Stimulated activated CD8-positive, alpha-beta memory T cell treated with anti-CD3 and anti-CD28 coated beads, Interleukin-15, amount 100 ng/mL, for 4 hours (primary cell): ENCODE measurements around the gene THRB.

Experiments used
- DNase-seq, 2 donors: peaks; one replicate each; pipeline ENCODE4 v3.0.0-alpha.2; 2020; ENCODE audit warnings: low read depth in 2 of 2

The THRB gene

DNA sequence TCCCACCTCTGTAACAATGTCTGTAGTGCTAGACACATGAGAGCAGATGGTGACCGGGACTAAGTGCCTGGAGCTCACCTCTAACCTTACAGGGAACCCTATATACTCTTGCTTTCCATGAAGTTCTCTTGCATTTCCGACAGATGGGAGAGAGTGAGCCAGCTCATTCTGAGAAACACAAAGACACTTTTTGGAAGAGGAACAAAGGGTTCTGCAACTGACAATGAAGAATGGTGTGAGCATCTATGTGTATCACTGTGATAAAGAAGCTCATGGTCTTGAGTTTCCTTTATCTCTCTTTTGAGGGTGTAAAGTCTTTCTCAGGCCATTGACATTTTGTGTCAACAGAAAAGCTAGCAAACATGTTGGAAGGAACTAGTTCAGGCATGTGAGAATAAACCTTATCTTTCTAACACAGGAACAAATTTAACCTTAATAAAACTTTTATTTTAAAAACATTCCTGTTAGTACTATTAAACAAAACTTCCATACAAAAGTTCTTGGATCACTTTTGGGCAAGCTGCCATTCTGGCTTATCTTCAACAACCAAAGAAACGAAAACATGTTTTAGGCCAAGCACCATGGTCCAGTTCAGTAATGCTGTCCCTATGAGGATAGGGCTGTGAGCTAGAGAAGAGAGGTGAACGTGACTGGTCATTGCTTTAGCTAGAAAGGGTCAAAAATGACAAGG lies 142.7 kb downstream of the THRB start:
- no peak for DNase-seq

DNA sequence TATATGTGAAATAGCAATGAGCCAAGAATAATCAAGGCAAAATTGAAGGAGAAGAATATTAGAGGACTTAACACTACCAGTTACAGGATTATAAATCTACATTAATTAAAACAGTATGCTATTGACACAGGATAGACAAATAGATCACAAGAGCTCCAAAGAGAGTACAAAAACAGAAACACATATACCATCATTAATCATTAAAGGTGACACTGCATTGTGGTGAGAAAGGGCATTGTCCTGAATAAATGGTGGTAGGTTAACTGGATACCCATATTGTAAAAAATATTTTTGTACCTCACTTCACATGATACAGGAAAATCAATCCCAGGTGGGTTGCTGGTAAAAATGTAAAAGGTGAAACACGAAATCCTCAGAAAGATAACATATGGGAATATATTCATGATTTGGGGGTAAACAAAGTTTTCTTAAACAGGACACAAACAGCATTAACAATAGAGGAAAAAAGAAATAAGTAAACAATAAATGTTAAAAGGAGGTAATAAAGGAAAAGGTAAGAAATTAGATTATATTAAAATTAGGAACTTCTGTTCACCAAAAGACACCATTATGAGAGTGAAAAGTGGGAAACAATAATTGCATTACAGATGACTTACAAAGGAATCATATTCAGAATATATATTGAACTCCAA lies 145.2 kb downstream of the THRB start:
- DNase-seq = no peak

DNA sequence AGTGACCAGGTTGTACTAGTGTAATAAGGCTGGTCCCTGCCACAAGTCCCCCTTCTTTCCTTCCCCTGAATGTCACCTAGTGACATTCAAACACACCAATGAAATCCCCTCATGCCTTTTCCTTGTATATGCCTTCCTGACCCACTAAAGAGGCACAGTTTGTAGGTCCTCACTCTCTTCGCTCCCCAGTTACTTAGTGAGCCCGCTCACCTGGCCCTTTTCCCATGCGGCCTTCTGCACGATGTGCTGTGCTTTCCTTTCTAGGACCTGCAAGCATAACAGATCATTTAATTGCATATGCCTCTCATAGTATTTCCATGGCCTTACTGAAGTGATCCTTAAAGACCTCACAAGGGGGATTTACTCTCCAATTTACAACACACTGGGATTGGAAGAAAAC lies 146.3 kb downstream of the THRB start:
- no peak for DNase-seq

DNA sequence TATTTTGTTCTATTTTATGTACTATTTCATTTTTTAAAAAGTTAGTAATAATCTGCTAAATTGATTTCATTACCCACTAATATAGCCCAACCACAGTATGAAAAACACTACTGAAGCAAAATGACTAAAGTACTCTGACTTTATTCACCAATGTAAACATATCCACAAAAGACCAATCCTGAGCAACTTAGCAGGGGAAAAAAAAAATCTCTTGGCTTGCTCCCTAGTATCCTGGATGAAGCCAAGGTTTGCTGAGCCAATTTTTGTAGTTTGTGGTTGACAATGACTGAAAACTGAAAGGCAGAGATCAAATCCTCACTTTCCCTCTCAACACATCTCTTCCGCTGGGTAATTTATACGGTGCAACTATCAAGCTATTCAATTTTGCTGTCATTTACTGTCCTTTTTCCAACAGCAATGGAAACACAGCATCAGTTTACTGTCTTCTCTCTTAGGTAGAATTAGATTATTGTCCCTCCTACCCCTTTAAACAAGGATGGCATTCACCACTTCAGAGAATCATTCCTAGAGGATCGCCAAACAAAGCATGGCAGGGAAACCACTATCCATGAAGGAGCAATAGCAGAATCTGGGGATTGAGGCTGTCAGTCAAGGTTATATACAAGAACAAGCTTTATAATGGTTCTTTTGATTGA lies 149.7 kb downstream of the THRB start:
- no peak for DNase-seq

DNA sequence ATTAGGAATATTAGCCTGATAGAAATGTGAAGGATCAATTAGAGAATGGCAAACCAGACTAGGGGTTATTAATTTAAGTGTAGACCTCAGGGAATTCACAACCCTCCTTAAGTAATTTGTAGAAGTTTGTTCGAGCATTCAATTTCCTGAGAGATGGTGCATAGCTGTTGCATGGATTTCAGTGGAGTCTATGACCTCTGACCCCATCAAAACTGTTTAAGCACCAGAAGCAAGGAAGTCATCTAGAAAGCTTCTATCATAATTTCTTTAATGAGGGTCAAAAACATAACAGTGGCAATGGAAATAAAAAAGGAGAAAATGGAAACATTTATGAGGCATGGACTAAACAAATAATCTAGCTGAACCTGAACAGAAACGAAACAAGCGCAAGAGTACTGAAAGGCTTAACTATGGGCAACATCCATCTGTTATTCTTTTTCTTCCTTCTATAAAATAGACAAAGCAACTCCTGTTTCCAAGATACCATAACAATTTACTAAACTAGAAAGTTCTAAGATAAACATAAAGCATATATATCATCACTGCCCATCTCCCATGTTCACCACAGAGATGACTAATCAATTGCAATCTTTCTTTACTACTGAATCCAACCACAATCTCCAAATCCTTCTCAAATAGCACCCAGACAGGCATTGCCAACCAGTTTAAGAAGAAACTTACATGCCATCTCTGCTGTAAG lies 151.4 kb downstream of the THRB start:
- DNase-seq = no peak

DNA sequence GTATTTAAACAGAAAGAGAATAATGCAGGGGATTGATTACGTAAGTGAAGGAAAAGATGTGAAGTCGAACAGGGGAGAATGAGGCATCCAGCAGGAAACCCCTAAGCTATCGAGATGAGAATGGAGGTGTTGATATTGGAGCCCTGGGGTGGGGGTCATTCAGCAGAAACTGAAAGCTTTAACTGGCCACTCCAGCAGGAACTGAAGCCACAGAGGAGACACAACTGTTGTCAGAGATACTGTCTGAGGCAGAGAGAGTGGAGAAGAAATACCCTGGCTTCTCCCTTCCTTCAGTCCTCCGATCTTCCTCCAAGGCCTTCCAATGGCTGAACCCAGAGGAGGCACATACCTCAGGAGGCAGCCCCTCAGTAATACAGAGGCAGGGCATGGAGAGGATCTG lies 152.4 kb downstream of the THRB start:
- DNase-seq = no peak

DNA sequence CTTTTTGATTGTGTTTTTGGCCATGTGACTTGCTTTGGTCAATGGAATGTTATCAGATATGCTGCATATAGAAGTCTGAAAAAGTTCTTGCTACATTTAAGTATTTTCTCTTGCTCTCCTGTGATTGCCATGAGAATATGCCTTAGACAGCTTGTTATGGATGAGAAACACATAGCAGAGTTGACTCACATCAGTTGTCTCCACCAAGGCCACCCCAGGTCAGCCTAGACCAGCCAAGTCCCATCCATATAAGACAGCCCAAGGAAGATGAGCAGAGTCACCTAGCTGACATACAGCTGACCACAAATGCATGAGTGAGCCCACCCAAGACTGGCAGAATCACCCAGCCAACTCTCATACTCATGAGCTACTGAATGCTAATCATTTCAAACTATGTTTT lies 153.0 kb downstream of the THRB start:
- no peak for DNase-seq

DNA sequence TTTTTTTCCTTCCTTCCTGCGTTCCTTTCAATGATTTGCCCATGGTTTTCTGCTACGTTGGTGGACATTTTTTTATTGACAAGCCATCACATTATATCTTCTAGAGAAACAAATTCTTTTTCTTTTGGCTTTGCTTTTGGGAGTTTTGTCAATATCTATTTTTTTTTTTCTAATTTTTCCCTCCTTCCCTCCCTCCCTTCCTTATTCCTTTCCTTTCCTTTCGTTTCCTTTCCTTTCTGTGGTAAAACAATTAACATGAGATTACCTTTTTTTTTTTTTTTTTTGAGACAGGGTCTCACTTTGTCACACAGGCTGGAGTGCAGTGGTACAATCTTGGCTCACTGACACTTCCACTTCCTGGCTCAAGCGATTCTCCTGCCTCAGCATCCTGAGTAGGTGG lies 153.7 kb downstream of the THRB start:
- no peak for DNase-seq

DNA sequence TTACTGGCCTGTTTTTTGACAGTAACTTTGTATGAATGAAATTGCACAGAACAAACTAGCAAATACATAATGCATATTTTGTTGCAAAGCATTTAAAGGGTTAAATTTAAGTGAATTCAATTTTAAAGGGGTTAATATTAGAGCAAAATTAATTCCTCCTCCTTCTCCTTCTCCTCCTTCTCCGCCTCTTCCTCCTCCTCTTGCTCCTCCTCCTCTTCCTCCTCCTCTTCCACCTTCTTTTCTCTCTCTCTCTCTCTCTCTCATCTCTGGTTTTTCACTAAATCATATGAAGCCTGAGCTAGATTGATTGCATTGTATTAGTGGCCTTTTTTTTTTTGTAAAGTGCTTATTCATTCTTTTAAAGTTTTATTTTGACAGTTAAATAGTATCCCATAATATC lies 154.5 kb downstream of the THRB start:
- DNase-seq = no peak

DNA sequence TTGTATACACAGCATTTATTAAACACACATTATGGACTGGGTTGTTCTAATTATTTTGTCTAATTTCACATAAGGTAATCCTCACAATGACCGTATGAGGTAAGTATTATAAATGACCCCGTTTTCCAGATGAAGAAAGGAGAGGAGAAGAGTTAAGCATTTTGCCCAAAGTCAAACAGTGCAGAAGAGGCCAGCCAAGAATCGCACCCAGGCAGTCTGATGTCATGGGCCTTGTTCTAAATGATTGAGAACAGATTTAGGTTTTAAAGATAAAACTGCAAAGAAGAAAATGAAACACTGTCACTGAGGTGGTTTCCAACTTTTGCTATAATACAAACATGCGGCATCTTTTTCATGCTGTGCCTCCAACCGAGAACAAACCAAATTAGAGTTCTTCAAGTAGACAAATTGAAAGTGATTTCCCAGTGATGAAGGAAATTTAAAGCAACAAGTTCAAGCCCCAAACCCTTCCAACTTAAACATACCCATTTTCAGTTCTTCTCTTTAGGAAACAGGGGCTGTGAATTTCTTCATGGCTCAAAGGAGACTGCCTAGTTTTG lies 155.3 kb downstream of the THRB start:
- DNase-seq = no peak

DNA sequence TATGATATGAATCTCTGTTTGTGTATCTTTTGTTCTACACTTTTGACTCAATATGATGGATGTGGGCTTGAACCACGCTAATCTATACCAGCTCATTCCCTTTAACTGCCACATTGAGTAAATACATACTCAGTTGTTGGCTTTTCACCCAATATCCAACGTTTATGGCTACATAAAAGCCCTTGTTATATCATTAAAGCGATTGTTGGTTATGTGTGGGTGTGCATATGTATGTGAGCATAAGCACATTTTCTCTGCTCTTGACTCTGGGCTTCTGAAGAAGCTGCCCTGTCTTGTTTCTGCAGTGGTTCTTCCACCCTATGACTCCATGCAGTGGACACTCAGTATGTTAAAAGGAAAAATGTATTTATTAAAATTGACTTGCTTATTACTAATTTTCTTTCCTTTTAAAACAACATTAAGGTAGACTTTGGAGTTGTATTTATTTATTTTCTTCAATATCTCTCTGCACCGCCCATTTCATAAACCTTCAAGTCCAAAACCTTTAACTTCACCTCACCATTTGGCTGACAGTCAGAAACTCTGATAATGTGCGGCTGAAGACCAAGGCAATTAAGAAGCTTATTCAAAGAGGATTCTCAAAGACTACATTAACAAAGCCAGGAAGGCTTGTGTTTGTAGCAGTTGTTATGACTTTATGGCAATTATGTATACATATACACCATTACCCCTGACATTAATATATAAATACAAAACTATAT lies 156.1 kb downstream of the THRB start:
- DNase-seq = no peak

DNA sequence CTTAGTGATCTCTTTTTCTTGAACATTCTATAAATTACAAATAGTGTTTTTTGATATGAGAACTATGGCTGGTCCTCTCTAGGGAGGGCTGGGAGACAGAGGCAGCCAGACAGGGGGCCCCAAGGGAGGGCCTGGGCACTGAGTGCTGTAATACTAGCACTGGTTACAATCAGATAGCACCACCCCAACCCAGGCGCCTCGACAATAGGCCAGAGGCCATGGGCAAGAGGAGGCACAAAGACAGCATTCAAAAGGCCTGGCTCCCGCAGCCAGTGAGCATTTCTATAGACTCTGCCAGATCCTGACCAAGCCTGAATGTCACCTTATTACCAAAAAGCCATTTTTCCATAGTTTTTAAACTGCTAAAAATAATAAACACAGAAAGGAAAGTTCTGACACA lies 158.5 kb downstream of the THRB start:
- no peak for DNase-seq

DNA sequence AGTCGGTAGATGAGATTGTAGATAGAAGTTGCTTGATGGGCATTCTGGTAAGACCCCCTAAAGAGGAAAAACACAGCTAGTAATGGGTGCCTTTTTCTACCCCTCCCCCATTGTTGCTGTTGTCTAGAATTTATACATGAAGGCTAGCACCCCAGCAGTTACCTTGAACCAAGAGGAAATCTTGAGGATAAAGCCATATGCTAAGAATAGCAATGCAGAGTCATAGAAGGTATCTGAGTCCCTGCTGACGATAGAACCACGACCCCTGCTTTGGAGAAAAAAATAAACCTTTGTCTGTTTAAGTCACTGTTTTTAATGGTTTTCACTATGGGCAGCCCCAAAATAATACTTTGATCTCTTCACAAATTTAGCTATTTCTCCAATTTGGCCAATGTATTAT lies 162.6 kb downstream of the THRB start:
- DNase-seq = no peak

DNA sequence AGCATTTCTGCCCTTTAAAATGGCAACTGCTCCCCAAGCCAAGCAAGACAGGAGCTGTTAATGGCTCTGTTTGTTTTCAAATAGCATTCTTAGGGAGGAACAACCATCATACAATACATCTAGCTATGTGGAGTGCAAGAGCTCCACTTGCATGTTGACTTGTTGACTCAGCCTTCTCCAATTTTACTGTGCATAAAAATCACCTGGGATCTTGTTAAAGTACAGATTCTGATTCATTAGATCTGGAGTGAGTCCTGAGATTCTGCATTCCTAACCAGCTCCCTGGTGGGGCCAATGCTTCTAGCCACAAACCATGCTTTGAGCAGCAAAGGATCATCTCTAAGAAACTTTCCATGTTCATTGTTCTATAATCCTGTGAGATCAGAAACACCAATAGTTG lies 171.4 kb downstream of the THRB start:
- DNase-seq = no peak

DNA sequence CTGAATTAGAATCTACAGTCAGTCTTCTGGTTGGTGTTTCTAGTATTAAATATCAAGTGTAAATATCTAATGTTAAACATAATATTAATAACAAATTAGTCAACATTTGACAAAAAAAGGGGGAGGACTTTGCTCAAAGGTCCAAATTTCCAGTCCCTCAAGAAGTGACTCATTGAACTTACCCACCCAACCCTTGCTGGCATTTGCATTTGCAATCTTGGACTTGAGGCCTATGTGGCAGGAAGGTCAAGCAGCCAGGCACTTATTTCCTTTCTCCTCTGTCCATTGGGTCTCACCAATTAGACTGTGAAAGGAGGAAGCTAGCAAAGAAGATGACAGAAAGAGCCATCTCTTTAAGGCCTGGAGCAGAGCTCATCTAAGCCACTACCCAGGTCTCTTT lies 174.0 kb downstream of the THRB start:
- DNase-seq = no peak

DNA sequence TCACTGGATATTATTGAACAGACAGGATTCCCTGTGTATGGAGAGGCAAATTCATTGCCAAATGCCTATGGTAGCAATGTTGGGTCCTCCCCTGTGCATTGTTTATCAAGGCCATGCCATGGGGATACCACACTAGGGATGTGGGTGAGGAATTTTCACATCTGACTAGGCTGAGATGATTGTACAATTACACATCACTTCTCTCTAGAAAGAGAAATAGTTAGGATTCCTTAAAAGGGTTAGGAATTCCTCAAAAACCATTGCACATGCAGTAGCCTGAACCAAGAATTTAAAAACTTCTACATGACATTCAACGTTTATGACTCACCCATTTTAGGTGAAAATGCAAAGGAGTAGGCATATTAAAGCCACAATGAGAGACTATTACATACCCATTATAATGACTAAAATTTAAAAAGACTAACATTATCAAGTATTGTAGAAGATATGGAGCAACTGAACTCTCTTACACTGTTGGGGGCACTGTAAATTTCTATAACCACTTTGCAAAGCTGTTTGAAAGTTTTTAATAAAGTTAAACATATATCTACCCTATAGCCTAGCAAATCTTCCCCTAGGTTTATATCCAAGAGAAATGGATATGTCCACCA lies 175.9 kb downstream of the THRB start:
- DNase-seq = no peak

DNA sequence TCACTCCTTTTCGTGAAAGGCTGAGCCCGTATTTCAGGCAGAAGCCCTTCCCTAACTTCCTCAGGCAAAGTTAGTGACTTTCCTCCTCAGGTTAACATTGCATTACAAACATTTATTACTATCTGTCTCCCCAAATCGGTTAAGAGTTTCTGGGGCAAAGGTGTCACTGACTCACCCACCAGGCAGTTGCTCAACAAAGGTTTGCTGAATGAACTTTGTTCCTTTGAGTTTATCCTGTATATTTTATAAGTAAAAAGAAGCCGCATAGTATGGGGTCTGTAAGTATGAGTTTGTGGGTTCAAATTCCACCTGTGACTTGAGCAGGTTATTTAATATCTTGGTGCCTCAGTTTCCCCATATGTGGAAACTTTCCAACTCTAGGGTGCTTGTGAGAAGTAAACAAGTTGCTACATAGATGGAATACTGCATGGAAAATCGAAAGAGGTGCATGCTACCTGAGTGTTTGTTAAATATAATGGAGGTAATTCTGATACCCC lies 177.7 kb downstream of the THRB start:
- DNase-seq = no peak

DNA sequence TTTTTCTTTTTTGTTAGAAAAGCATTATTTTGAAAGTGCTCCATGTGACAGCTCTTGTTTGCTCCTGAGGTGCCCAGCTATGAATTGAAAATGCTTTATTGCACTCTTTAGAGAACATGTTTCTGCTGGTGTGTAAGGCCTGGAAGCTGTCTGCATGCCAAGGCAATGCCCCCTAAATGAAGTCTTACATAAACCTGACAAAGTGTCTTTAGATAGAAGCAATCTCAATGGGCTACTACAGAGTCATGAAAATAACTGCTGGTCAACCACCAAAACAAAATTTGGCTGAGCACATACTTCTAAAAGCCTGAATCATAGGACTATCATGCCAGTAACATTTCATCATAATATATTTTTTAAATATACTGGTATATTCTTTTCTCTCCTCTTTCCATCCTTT lies 178.7 kb downstream of the THRB start:
- DNase-seq = no peak

DNA sequence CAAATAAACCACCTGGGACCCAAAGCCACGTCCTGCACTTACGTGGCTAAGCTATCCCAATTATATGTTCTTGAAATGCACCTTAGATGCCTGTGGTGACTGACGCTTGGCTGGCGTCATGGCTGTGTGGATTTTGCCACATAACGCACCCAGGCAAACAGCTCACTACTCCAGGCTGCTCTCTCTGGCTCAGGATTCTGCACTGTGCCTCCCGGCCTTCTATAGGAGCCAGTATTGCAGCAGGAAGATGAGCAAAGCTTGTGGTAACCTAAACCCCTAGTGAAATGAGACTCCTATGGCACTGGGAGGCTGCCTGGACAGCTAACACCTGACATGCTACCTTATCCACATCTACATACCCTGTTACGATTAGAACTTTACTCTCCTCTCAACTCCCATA lies 179.3 kb downstream of the THRB start:
- no peak for DNase-seq

DNA sequence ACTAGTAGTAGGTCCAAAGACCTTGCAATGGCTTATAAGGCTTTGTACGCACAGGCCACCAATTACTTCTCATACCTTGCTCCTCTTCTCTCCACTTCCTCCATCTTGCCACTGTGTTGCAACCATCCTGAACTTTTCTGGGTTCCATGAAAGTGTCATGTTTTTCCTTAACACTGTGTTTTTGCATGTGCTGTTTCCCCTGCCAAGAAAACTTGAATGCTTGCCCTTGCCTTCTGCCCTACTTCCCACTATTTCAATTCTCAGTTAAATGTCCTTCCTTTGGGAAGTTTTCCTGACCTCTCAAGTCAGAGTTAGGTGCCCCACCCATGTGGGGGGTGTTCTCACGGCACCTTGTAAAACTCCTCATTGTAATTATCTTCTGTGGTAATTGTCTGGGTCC lies 182.8 kb downstream of the THRB start:
- DNase-seq = no peak

DNA sequence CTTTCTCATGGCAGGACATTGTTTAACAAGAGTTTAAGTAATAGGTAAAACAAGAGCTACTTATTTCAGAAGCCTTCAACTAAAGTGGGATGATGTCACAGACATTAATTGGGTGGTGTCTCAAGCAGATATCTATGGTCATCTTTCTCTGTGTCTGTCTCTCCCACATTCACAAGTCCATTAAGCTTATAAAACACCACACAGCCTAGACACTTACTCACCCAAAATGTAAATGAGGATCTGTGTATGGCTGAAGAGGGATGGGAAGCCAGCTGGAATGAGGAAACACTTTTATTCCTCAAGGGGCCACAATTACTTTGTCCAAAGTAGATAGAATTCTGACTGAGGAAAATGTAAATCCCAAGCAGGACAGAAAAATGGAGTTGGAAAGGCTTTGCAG lies 183.8 kb downstream of the THRB start:
- DNase-seq = no peak
